HepG2 (cell line): ENCODE results near the gene TMEM117.

Source experiments
- AHR ChIP-seq: IDR thresholded peaks from 2 replicates; pipeline ENCODE4 v1.6.1; 2018; ENCODE audit warnings: missing genetic modification reagents, missing compliant biosample characterization
- CCAR2 ChIP-seq: fragments of 200-400 bp; formaldehyde crosslinking; optimal IDR thresholded peaks from 2 replicates; pipeline ENCODE3; 2018; ENCODE audit warnings: low read depth, mild to moderate bottlenecking, low read length, moderate library complexity
- HNRNPK ChIP-seq: fragments of 200-400 bp; formaldehyde crosslinking; IDR thresholded peaks from 2 replicates; pipeline ENCODE4 v1.6.1; 2018; ENCODE audit warnings: low read length, low read depth, moderate library complexity, mild to moderate bottlenecking; ENCODE audit not compliant: poor library complexity, severe bottlenecking
- MTA1 ChIP-seq: sonication (generic); formaldehyde crosslinking; IDR thresholded peaks from 2 replicates; pipeline ENCODE4 v1.4.0; 2020; ENCODE audit warnings: missing genetic modification reagents, mild to moderate bottlenecking, borderline replicate concordance
- ZNF24 ChIP-seq: fragments of 450-650 bp; IDR thresholded peaks from 2 replicates; pipeline ENCODE4 v1.6.1; 2017; ENCODE audit warnings: antibody characterized with exemption, mild to moderate bottlenecking
- ZNF274 ChIP-seq: sonication (generic); formaldehyde crosslinking; IDR thresholded peaks from 2 replicates; pipeline ENCODE4 v1.5.1; 2020; ENCODE audit warnings: mild to moderate bottlenecking, missing genetic modification reagents
- ZZZ3 ChIP-seq: sonication (generic); formaldehyde crosslinking; IDR thresholded peaks from 2 replicates; pipeline ENCODE4 v1.4.0; 2020; ENCODE audit warnings: missing genetic modification reagents, mild to moderate bottlenecking, borderline replicate concordance
- TF ChIP-seq, protein P1 (sequence below): sonication (generic); formaldehyde crosslinking; IDR thresholded peaks from 2 replicates; pipeline ENCODE4 v1.5.0; 2020; ENCODE audit warnings: mild to moderate bottlenecking, missing genetic modification reagents, moderate library complexity

DNA sequence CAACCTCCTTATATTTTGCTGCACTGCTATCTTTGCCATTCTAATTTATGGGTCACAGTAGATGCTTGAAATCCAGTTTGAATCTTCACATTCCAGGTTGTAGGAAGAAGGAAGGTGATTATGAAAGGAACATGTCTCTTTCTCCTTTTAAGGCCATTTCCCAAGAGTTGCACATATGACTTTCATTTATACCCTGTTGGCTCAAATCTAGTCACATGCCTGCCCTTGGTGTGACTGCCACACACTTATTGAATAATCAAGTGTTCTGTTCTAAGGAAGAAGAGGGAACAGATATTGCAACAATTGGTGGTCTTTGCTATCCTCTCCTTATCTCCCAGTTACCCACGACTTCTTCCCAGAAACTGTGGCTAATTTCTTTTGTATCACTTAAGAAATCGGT, 404.3 kb downstream of the TMEM117 start:
- no peak for TF ChIP-seq CCAR2
- no peak for TF ChIP-seq ZNF274
- no peak for TF ChIP-seq HNRNPK
- TF ChIP-seq, protein P1, sequence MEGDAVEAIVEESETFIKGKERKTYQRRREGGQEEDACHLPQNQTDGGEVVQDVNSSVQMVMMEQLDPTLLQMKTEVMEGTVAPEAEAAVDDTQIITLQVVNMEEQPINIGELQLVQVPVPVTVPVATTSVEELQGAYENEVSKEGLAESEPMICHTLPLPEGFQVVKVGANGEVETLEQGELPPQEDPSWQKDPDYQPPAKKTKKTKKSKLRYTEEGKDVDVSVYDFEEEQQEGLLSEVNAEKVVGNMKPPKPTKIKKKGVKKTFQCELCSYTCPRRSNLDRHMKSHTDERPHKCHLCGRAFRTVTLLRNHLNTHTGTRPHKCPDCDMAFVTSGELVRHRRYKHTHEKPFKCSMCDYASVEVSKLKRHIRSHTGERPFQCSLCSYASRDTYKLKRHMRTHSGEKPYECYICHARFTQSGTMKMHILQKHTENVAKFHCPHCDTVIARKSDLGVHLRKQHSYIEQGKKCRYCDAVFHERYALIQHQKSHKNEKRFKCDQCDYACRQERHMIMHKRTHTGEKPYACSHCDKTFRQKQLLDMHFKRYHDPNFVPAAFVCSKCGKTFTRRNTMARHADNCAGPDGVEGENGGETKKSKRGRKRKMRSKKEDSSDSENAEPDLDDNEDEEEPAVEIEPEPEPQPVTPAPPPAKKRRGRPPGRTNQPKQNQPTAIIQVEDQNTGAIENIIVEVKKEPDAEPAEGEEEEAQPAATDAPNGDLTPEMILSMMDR: no peak
- TF ChIP-seq ZNF24: no peak
- no peak for TF ChIP-seq AHR (CRISPR knock-in tag)
- TF ChIP-seq ZZZ3 (CRISPR knock-in tag): no peak
- TF ChIP-seq MTA1 (CRISPR knock-in tag): no peak
